OCI-LY3 (cell line): Measurements from ENCODE around the gene CTRL.

Experiments
- EZH2phosphoT487 ChIP-seq: fragments of 200-600 bp; shearing (Covaris generic); IDR thresholded peaks from 2 replicates; pipeline ENCODE4 v1.6.1; 2018; ENCODE audit warnings: antibody characterized with exemption, mixed run types, low read depth
- TF ChIP-seq, protein P1 (sequence below): fragments of 200-600, 300-600 bp; sonication (generic); IDR thresholded peaks from 2 replicates; pipeline ENCODE4 v1.5.1; 2014; ENCODE audit warnings: antibody characterized with exemption, low read length, low read depth

DNA sequence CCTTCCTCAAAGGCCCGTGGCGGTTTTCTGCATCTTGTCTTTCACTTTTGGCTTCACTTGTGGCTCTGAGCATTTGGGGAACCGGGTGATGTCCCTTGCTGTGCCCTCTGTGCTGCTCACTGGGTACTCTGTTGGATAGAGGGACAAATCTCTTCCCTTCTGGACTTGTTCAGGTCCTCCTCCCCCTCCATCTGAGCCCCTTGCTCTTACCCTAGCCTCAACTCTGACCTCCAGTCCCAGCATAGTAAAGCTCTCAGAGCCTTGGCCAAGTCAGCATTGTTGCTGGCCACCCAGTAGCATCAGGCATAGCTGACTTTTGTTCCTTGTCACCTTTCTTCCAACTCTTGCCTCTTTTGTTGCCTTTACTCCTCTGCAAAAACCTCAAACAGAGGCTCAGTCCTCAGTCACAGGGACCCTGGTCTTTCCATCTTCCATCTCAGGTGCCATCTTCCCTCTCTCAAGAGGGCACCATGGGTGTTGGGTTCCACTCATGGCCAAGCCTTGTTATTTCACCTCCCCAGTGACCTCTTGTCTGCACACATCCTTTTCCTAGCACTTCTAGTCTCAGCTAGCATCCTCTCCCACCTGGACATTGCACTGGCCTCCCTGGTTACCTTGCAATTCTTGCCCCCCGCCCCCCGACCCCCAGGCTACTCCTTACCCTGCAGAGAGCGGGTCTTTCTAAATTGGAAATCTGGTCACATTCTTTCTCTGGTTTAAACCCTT lies 5.4 kb upstream of the CTRL start:
- TF ChIP-seq, protein P1, sequence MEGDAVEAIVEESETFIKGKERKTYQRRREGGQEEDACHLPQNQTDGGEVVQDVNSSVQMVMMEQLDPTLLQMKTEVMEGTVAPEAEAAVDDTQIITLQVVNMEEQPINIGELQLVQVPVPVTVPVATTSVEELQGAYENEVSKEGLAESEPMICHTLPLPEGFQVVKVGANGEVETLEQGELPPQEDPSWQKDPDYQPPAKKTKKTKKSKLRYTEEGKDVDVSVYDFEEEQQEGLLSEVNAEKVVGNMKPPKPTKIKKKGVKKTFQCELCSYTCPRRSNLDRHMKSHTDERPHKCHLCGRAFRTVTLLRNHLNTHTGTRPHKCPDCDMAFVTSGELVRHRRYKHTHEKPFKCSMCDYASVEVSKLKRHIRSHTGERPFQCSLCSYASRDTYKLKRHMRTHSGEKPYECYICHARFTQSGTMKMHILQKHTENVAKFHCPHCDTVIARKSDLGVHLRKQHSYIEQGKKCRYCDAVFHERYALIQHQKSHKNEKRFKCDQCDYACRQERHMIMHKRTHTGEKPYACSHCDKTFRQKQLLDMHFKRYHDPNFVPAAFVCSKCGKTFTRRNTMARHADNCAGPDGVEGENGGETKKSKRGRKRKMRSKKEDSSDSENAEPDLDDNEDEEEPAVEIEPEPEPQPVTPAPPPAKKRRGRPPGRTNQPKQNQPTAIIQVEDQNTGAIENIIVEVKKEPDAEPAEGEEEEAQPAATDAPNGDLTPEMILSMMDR = no peak
- TF ChIP-seq EZH2phosphoT487 = no peak
